Suprapubic skin (tissue), 3 donors: ENCODE measurements around the gene ZFP69B.

Experiments used
- CTCF ChIP-seq, 2 donors: fragments of 200-600 bp in 1 of 2; fragments of 450-650 bp in 1 of 2; sonication (generic) in 1 of 2; IDR thresholded peaks; one replicate each; pipeline ENCODE4 v1.5.1; 2016 to 2019; ENCODE audit warnings: antibody characterized with exemption in 2 of 2, mild to moderate bottlenecking in 1 of 2, moderate library complexity in 1 of 2
- POLR2AphosphoS5 ChIP-seq, 3 donors: sonication (generic); formaldehyde crosslinking; IDR thresholded peaks; one replicate each; pipeline ENCODE4 v1.6.1; 2017; ENCODE audit warnings: antibody characterized with exemption in 3 of 3

GRCh38 chr1:40423951-40424618 lies 26.2 kb upstream of the ZFP69B start:
- TF ChIP-seq CTCF (IDR thresholded peaks at IDR 0.05) (no peak), POLR2AphosphoS5 (IDR thresholded peaks at IDR 0.05) (no peak)
